Left lobe of liver (tissue), 1 donor: ENCODE measurements around the gene XPA. TPM values are rescaled to one million over a fixed set of nuclear protein-coding genes. Genes with fewer than 3 reads are reported as not detected.

ENCODE experiments used
- total RNA-seq: library from RNA; stranded (reverse); gene quantifications from one replicate; pipeline ENCODE4 v1.2.1, GENCODE V29; 2021
- donor health status: DM: no; HTN: yes; CAD: no.

Gene XPA
- total RNA-seq, 1 donor from 2014 or later, result 8.0 TPM

Other genes starting within 250 kb of the XPA start
- gene TMOD1, start 195.7 kb downstream of the XPA start, total RNA-seq, result 10.6 TPM
- gene TSTD2, start 64.0 kb downstream of the XPA start, total RNA-seq, result 8.1 TPM
- 15.5 TPM for gene NCBP1, start 63.5 kb downstream of the XPA start, total RNA-seq
- not detected for gene FOXE1, start 155.9 kb upstream of the XPA start, total RNA-seq
- gene TRMO, start 225.2 kb upstream of the XPA start, total RNA-seq, result 5.1 TPM
- gene HEMGN, start 240.8 kb upstream of the XPA start, total RNA-seq, result 0.33 TPM